Measurements from ENCODE around the gene DISP2.
A peak's percentile ranks its signal among the peaks of the same experiment; 100 is the strongest.

The DISP2 gene

GRCh38 chr15:40366457-40367370, 8.7 kb downstream of the DISP2 start:
- DNase-seq = no peak

GRCh38 chr15:40367371-40367685, 9.3 kb downstream of the DISP2 start:
- no peak for DNase-seq

- DNase-seq = peak; percentile 91
These were observed 9.9 kb downstream of the DISP2 start for GRCh38 chr15:40367686-40368611.

GRCh38 chr15:40368719-40369473, 10.9 kb downstream of the DISP2 start:
- no peak for DNase-seq

GRCh38 chr15:40369474-40369869, 11.5 kb downstream of the DISP2 start:
- no peak for DNase-seq

GRCh38 chr15:40369971-40370370, 12.0 kb downstream of the DISP2 start:
- no peak for DNase-seq

- DNase-seq = no peak
These were observed 15.0 kb downstream of the DISP2 start for GRCh38 chr15:40372981-40373380.

- no peak for DNase-seq
These were observed 19.6 kb downstream of the DISP2 start for GRCh38 chr15:40377606-40378005.

GRCh38 chr15:40379374-40379773, 21.4 kb downstream of the DISP2 start:
- DNase-seq = no peak

- peak; percentile 52 for DNase-seq
These were observed 21.8 kb downstream of the DISP2 start for GRCh38 chr15:40379853-40380252.

- DNase-seq = no peak
These were observed 22.6 kb downstream of the DISP2 start for GRCh38 chr15:40380636-40381035.

GRCh38 chr15:40381818-40382529, 24.0 kb downstream of the DISP2 start:
- no peak for DNase-seq

- peak; percentile 91 for DNase-seq
These were observed 24.8 kb downstream of the DISP2 start, which contains the start of gene KNSTRN for GRCh38 chr15:40382580-40383456. Gene KNSTRN, plus strand, starts transcription at chr15:40382721. Its CDS starts 115 bp downstream, at chr15:40382836.

GRCh38 chr15:40386480-40386879, 28.5 kb downstream of the DISP2 start:
- DNase-seq = no peak

GRCh38 chr15:40388941-40389823, 31.2 kb downstream of the DISP2 start:
- peak; percentile 98 for DNase-seq

GRCh38 chr15:40389824-40390595, 32.0 kb downstream of the DISP2 start:
- DNase-seq = no peak

- no peak for DNase-seq
These were observed 35.2 kb downstream of the DISP2 start for GRCh38 chr15:40392986-40393948.
